ENCODE measurements around the gene ZNF254.
"Not testable (repeated sequence)": the region's sequence is repeated elsewhere in the genome, so short reads cannot be mapped to it uniquely, and the experiment has no call there.

Gene ZNF254

DNA sequence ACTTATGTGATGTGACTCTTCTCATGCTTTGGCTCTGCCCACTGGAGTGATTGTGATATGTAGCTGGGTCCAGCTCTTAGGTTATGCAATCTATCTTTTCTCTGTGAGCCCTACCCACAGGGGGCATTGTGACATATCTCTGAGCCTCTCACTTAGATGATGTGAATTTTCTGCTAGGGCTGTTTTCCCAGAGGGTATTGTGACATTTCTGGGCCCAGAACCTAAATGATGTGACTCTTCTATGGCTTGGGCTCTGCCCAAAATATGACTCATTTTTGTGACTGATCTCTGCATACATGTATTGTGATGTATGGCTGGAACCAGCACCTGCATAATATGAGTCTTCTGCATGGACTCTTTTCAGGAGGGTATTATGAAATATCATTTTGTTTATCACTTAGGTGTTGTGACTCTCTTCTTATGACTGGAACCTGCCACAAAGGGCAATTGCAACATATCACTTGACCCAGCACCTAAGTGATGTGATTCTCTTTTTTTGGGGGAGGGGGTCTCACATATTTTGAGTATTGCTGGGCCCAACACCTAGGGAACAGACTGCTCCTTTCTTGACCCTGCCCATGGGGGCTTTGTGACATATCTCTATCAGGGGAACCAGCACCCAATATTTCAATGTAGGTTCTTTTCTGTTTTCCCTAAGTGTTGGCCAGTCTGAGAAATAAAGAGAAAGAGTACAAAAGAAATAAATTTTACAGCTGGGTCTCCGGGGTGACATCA is 12.1 kb upstream of the ZNF254 start:
- Histone ChIP-seq H3K4me1 (ENCODE audit: low read length) (0 out of 2 replicates have a peak, but pooled peaks cover 5% of the 10 kb centered on the region), H3K9ac (ENCODE audit: low read length) (no peak overlapping the region), H3K4me3 (ENCODE audit: low read length) (no peak overlapping the region), H4K20me1 (ENCODE audit: insufficient read depth, low read length) (no peaks in the 10 kb centered on the region), H3K36me3 (replicated peaks; ENCODE audit: low read depth, low read length) (peaks cover 19% of the 10 kb centered on the region), H3K27ac (ENCODE audit: low read length) (no peak overlapping the region), H2AFZ (ENCODE audit: low read depth, low read length) (no peak overlapping the region), H3K4me2 (ENCODE audit: low read length) (no peak overlapping the region), H3K79me2 (ENCODE audit: low read length) (no peaks in the 10 kb centered on the region), H3K9me3 (ENCODE audit: insufficient read depth, low read length) (no peaks in the 10 kb centered on the region), H3K27me3 (ENCODE audit: low read depth, low read length) (no peaks in the 10 kb centered on the region)
- TF ChIP-seq CTCF (IDR thresholded peaks at IDR 0.05; ENCODE audit: low read depth, low read length) (no peak), EZH2phosphoT487 (IDR thresholded peaks at IDR 0.05; ENCODE audit: low read depth) (no peak)

- not testable (repeated sequence) for H3K79me2 ChIP-seq (ENCODE audit: low read length); H4K20me1 ChIP-seq (ENCODE audit: insufficient read depth, low read length); H3K27me3 ChIP-seq (ENCODE audit: low read depth, low read length); H3K4me3 ChIP-seq (ENCODE audit: low read length); H2AFZ ChIP-seq (ENCODE audit: low read depth, low read length); H3K4me2 ChIP-seq (ENCODE audit: low read length); H3K4me1 ChIP-seq (ENCODE audit: low read length); H3K9me3 ChIP-seq (ENCODE audit: insufficient read depth, low read length); H3K9ac ChIP-seq (ENCODE audit: low read length); H3K27ac ChIP-seq (ENCODE audit: low read length)
- peaks cover 19% of the 10 kb centered on the region for H3K36me3 ChIP-seq (replicated peaks; ENCODE audit: low read depth, low read length)
Measured at GRCh38 chr19:24075530-24075929, 11.5 kb upstream of the ZNF254 start.

DNA sequence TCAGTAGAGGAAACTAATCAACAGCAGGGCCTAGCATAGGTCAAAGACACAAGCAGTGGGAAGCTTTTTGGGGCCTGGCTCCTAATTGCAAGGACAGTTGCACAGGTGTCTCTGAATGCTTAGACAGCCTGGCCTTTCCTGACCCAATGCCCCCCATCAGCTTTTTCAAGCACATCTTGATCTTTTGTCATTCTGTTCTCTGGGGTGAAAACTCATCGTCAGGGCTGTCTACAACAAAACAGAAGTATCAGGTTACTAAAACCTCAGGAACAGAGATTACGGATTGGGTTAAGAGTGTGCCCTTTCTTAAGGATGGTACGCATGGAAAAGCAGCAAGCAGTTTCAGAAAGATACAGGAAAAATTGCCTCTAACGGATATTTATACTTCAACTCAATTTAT is 8.3 kb upstream of the ZNF254 start:
- no peaks in the 10 kb centered on the region for H4K20me1 ChIP-seq (ENCODE audit: insufficient read depth, low read length)
- no peak overlapping the region for H3K4me2 ChIP-seq (ENCODE audit: low read length)
- no peaks in the 10 kb centered on the region; the same call in 1 of the 2 replicates for H3K9me3 ChIP-seq (ENCODE audit: insufficient read depth, low read length)
- no peaks in the 10 kb centered on the region for H3K27me3 ChIP-seq (ENCODE audit: low read depth, low read length)
- no peaks in the 10 kb centered on the region for H3K79me2 ChIP-seq (ENCODE audit: low read length)
- no peak overlapping the region for H3K4me3 ChIP-seq (ENCODE audit: low read length)
- no peak overlapping the region for H3K9ac ChIP-seq (ENCODE audit: low read length)
- TF ChIP-seq EZH2phosphoT487 (IDR thresholded peaks at IDR 0.05; ENCODE audit: low read depth) = no peak
- TF ChIP-seq CTCF (IDR thresholded peaks at IDR 0.05; ENCODE audit: low read depth, low read length) = no peak
- peaks cover 8% of the 10 kb centered on the region for H3K36me3 ChIP-seq (replicated peaks; ENCODE audit: low read depth, low read length)
- H3K27ac ChIP-seq (ENCODE audit: low read length) = no peak overlapping the region
- H3K4me1 ChIP-seq (ENCODE audit: low read length) = no peaks in the 10 kb centered on the region
- no peak overlapping the region for H2AFZ ChIP-seq (ENCODE audit: low read depth, low read length)

- Histone ChIP-seq H3K27me3 (ENCODE audit: low read depth, low read length) (no peaks in the 10 kb centered on the region), H3K9ac (ENCODE audit: low read length) (no peak overlapping the region), H3K9me3 (ENCODE audit: insufficient read depth, low read length) (no peaks in the 10 kb centered on the region; the same call in 1 of the 2 replicates), H3K4me3 (ENCODE audit: low read length) (no peak overlapping the region), H2AFZ (ENCODE audit: low read depth, low read length) (no peak overlapping the region), H3K4me1 (ENCODE audit: low read length) (no peaks in the 10 kb centered on the region), H3K27ac (ENCODE audit: low read length) (no peak overlapping the region), H3K4me2 (ENCODE audit: low read length) (no peak overlapping the region), H3K79me2 (ENCODE audit: low read length) (no peaks in the 10 kb centered on the region), H4K20me1 (ENCODE audit: insufficient read depth, low read length) (no peaks in the 10 kb centered on the region), H3K36me3 (replicated peaks; ENCODE audit: low read depth, low read length) (peaks cover 3% of the 10 kb centered on the region)
- no peak for TF ChIP-seq CTCF (IDR thresholded peaks at IDR 0.05; ENCODE audit: low read depth, low read length)
- TF ChIP-seq EZH2phosphoT487 (IDR thresholded peaks at IDR 0.05; ENCODE audit: low read depth) = no peak
Measured at GRCh38 chr19:24081056-24081455, 5.9 kb upstream of the ZNF254 start.

All from OCI-LY3 (cell line).